ENCODE results near the gene WDR54.
A peak's percentile ranks its signal among the peaks of the same experiment; 100 is the strongest.

The WDR54 gene

GRCh38 chr2:74472086-74472944 is 50.8 kb downstream of the WDR54 start, which contains the start of gene MRPL53 (continued):
- TF ChIP-seq ZNF76 (tag by site-specific recombination; IDR thresholded peaks at IDR 0.05; ENCODE audit: borderline replicate concordance, low read depth) (peak; percentile 78), ZSCAN5A (tag by site-specific recombination; IDR thresholded peaks at IDR 0.05) (0 out of 2 replicates have a peak, but pooled peaks have one; percentile 12), BCL6B (tag by site-specific recombination; IDR thresholded peaks at IDR 0.05) (no peak), ZNF121 (tag by site-specific recombination; IDR thresholded peaks at IDR 0.05) (no peak), KLF8 (tag by site-specific recombination; IDR thresholded peaks at IDR 0.05) (peak; percentile 37; the same call in 1 of the 2 replicates), ZSCAN23 (tag by site-specific recombination; IDR thresholded peaks at IDR 0.05) (no peak), ZNF629 (tag by site-specific recombination; IDR thresholded peaks at IDR 0.05) (peak; percentile 85), ZBTB11 (tag by site-specific recombination; conservative IDR thresholded peaks at IDR 0.05; ENCODE audit: low read depth) (peak; percentile 97), KLF17 (tag by site-specific recombination; IDR thresholded peaks at IDR 0.05) (no peak; the same call in 1 of the 2 replicates), ZNF140 (tag by site-specific recombination; IDR thresholded peaks at IDR 0.05) (no peak), ZNF280C (tag by site-specific recombination; IDR thresholded peaks at IDR 0.05) (no peak), ZFP3 (tag by site-specific recombination; IDR thresholded peaks at IDR 0.05; ENCODE audit: low read depth) (no peak), ZNF791 (tag by site-specific recombination; IDR thresholded peaks at IDR 0.05) (no peak), SP2 (tag by site-specific recombination; IDR thresholded peaks at IDR 0.05) (peak; percentile 90), ZNF223 (tag by site-specific recombination; IDR thresholded peaks at IDR 0.05) (no peak), ZNF521 (tag by site-specific recombination; IDR thresholded peaks at IDR 0.05) (no peak), ZNF26 (tag by site-specific recombination; IDR thresholded peaks at IDR 0.05) (no peak), HOXA7 (CRISPR knock-in tag; IDR thresholded peaks at IDR 0.05; ENCODE audit: borderline replicate concordance) (peak; percentile 86; the same call in 1 of the 2 replicates), ZNF433 (tag by site-specific recombination; IDR thresholded peaks at IDR 0.05; ENCODE audit: low read depth) (no peak), ZNF280D (tag by site-specific recombination; IDR thresholded peaks at IDR 0.05) (no peak), KLF16 (tag by site-specific recombination; IDR thresholded peaks at IDR 0.05) (no peak), ZBTB17 (tag by site-specific recombination; IDR thresholded peaks at IDR 0.05) (peak; percentile 97), ZNF184 (tag by site-specific recombination; IDR thresholded peaks at IDR 0.05) (no peak), ZNF37A (tag by site-specific recombination; IDR thresholded peaks at IDR 0.05) (no peak), SETDB1 (IDR thresholded peaks at IDR 0.05; ENCODE audit: insufficient read length, low read length) (no peak)
